ENCODE results near the gene MRPL30.

The MRPL30 gene

GRCh38 chr2:99150706-99151105, 30.3 kb upstream of the MRPL30 start:
- H3K4me3 ChIP-seq (ENCODE audit: control insufficient read depth, low read depth, low read length), result no peak overlapping the region
- DNase-seq (ENCODE audit: low read depth), result peak; percentile 67
- TF ChIP-seq CTCF (conservative IDR thresholded peaks at IDR 0.05; ENCODE audit: control insufficient read depth, insufficient read depth, low read depth, low read length), result no peak

GRCh38 chr2:99152199-99152895, 28.6 kb upstream of the MRPL30 start:
- DNase-seq (ENCODE audit: low read depth), result no peak
- TF ChIP-seq CTCF (conservative IDR thresholded peaks at IDR 0.05; ENCODE audit: control insufficient read depth, insufficient read depth, low read depth, low read length), result no peak

GRCh38 chr2:99153921-99154604, 26.9 kb upstream of the MRPL30 start:
- TF ChIP-seq CTCF (conservative IDR thresholded peaks at IDR 0.05; ENCODE audit: control insufficient read depth, insufficient read depth, low read depth, low read length), result no peak
- peak overlapping the region; percentile 91 for H3K4me3 ChIP-seq (ENCODE audit: control insufficient read depth, low read depth, low read length)
- peak; percentile 24 for DNase-seq (ENCODE audit: low read depth)

More at GRCh38 chr2:99152199-99152895, 28.6 kb upstream of the MRPL30 start:
- H3K4me3 ChIP-seq (ENCODE audit: control insufficient read depth, low read depth, low read length), result no peak overlapping the region

- peak; percentile 87 for DNase-seq (ENCODE audit: low read depth)
- H3K4me3 ChIP-seq (ENCODE audit: control insufficient read depth, low read depth, low read length), result peak within 1 kb of the TSS; percentile 91
- peak; percentile 1 for TF ChIP-seq CTCF (conservative IDR thresholded peaks at IDR 0.05; ENCODE audit: control insufficient read depth, insufficient read depth, low read depth, low read length)
Observed at GRCh38 chr2:99154643-99155536, 26.1 kb upstream of the MRPL30 start, which contains the start of the genes LIPT1 and TSGA10. TSS of gene LIPT1 (plus strand) at chr2:99154967. CDS start at chr2:99161958, 6,991 bp downstream. TSS of gene TSGA10 (minus strand) at chr2:99154942. CDS start at chr2:99109439, 45,503 bp downstream.

GRCh38 chr2:99156891-99157290, 24.1 kb upstream of the MRPL30 start:
- TF ChIP-seq CTCF (conservative IDR thresholded peaks at IDR 0.05; ENCODE audit: control insufficient read depth, insufficient read depth, low read depth, low read length), result no peak
- no peak overlapping the region for H3K4me3 ChIP-seq (ENCODE audit: control insufficient read depth, low read depth, low read length)
- DNase-seq (ENCODE audit: low read depth), result no peak

- DNase-seq (ENCODE audit: low read depth), result no peak
- no peak for TF ChIP-seq CTCF (conservative IDR thresholded peaks at IDR 0.05; ENCODE audit: control insufficient read depth, insufficient read depth, low read depth, low read length)
- H3K4me3 ChIP-seq (ENCODE audit: control insufficient read depth, low read depth, low read length), result no peak overlapping the region
Observed at GRCh38 chr2:99158599-99158998, 22.4 kb upstream of the MRPL30 start.
